Trophoblast cell (in vitro differentiated cells and primary cell): ENCODE results near the gene CHN2. TPM values are rescaled to one million over a fixed set of nuclear protein-coding genes. Genes with fewer than 3 reads are reported as not detected.
A peak's percentile ranks its signal among the peaks of the same experiment; 100 is the strongest.

Experiments
- DNase-seq, 2 donors: peaks; one replicate each; pipeline ENCODE4 v3.0.0-alpha.2; 2016
- H2AFZ ChIP-seq: 2 replicates; pipeline ENCODE4 v1.6.1; 2013; ENCODE audit warnings: low read length, moderate library complexity, mild to moderate bottlenecking; ENCODE audit not compliant: insufficient read depth, poor library complexity
- H2AK5ac ChIP-seq: 2 replicates; pipeline ENCODE4 v1.6.1; 2013; ENCODE audit warnings: mild to moderate bottlenecking, low read length
- H2BK120ac ChIP-seq: 2 replicates; pipeline ENCODE4 v1.6.1; 2013; ENCODE audit warnings: low read length, mild to moderate bottlenecking, moderate library complexity; ENCODE audit not compliant: insufficient read depth, poor library complexity
- H2BK12ac ChIP-seq: 2 replicates; pipeline ENCODE4 v1.6.1; 2013; ENCODE audit warnings: mild to moderate bottlenecking, low read length, moderate library complexity
- H2BK5ac ChIP-seq: 2 replicates; pipeline ENCODE4 v1.6.1; 2013; ENCODE audit warnings: low read length, low read depth, moderate library complexity, mild to moderate bottlenecking; ENCODE audit not compliant: poor library complexity
- H3K14ac ChIP-seq: 2 replicates; pipeline ENCODE4 v1.6.1; 2013; ENCODE audit warnings: mild to moderate bottlenecking, low read length
- H3K18ac ChIP-seq: 2 replicates; pipeline ENCODE4 v1.6.1; 2013; ENCODE audit warnings: mild to moderate bottlenecking, low read length
- H3K23ac ChIP-seq: 2 replicates; pipeline ENCODE4 v1.6.1; 2013; ENCODE audit warnings: low read length
- H3K27ac ChIP-seq: 2 replicates; pipeline ENCODE4 v1.5.1; 2013; ENCODE audit warnings: low read depth, mild to moderate bottlenecking, inconsistent platforms, low read length, moderate library complexity
- H3K27me3 ChIP-seq: 2 replicates; pipeline ENCODE4 v1.6.1; 2013; ENCODE audit warnings: inconsistent platforms, mild to moderate bottlenecking, low read length, moderate library complexity; ENCODE audit not compliant: insufficient read depth
- H3K36me3 ChIP-seq, 2 experiments: 1 replicate in 1 of 2; 2 replicates in 1 of 2; pipeline ENCODE4 v1.6.1; 2013; ENCODE audit warnings: low read length in 2 of 2, mild to moderate bottlenecking in 2 of 2, moderate library complexity in 1 of 2; ENCODE audit not compliant: insufficient read depth in 2 of 2, control insufficient read depth in 1 of 2
- H3K4ac ChIP-seq: 2 replicates; pipeline ENCODE4 v1.6.1; 2013; ENCODE audit warnings: low read depth, mild to moderate bottlenecking, low read length, moderate library complexity
- H3K4me1 ChIP-seq, 2 experiments: 1 replicate in 1 of 2; 2 replicates in 1 of 2; pipeline ENCODE4 v1.6.1; 2013; ENCODE audit warnings: low read length in 2 of 2, mild to moderate bottlenecking in 2 of 2, moderate library complexity in 1 of 2; ENCODE audit not compliant: insufficient read depth in 2 of 2, control insufficient read depth in 1 of 2
- H3K4me2 ChIP-seq: 2 replicates; pipeline ENCODE4 v1.6.1; 2013; ENCODE audit warnings: inconsistent platforms, mild to moderate bottlenecking, low read length, moderate library complexity
- H3K4me3 ChIP-seq: 2 replicates; pipeline ENCODE4 v1.5.1; 2013; ENCODE audit warnings: mild to moderate bottlenecking, low read depth, low read length, inconsistent platforms
- H3K79me1 ChIP-seq: one replicate; pipeline ENCODE4 v1.6.1; 2013; ENCODE audit warnings: low read length
- H3K79me2 ChIP-seq: 2 replicates; pipeline ENCODE4 v1.6.1; 2013; ENCODE audit warnings: low read length, mild to moderate bottlenecking; ENCODE audit not compliant: control insufficient read depth, insufficient read depth, poor library complexity
- H3K9ac ChIP-seq: 2 replicates; pipeline ENCODE4 v1.6.1; 2013; ENCODE audit warnings: mild to moderate bottlenecking, low read length
- H3K9me3 ChIP-seq: 2 replicates; pipeline ENCODE4 v1.6.1; 2013; ENCODE audit warnings: low read depth, mild to moderate bottlenecking, control low read depth, inconsistent platforms, low read length; ENCODE audit not compliant: insufficient read depth
- H4K12ac ChIP-seq: 2 replicates; pipeline ENCODE4 v1.6.1; 2013; ENCODE audit warnings: low read depth, mild to moderate bottlenecking, low read length, moderate library complexity
- H4K8ac ChIP-seq: 2 replicates; pipeline ENCODE4 v1.6.1; 2013; ENCODE audit warnings: low read depth, mild to moderate bottlenecking, low read length, moderate library complexity
- H4K91ac ChIP-seq: one replicate; pipeline ENCODE4 v1.6.1; 2013; ENCODE audit warnings: low read depth, mild to moderate bottlenecking, low read length, moderate library complexity
- WGBS: extraction: QIAGEN DNeasy Blood & Tissue Kit; methylation state at CpG from one replicate; pipeline ENCODE4 v1.1.7; 2013; ENCODE audit warnings: missing lambda C conversion rate; ENCODE audit not compliant: insufficient read length, insufficient coverage; ENCODE audit errors: extremely low coverage; 5-methylcytosine and 5-hydroxymethylcytosine counted together
- polyA plus RNA-seq: library from polyadenylated mRNA; stranded (reverse); fragments of 200-250 nt; gene quantifications from 2 replicates; pipeline ENCODE4 v1.2.3, GENCODE V29; 2013

CHN2 gene
- 39.1 and 39.9 TPM in 2 replicates for polyA plus RNA-seq

DNA sequence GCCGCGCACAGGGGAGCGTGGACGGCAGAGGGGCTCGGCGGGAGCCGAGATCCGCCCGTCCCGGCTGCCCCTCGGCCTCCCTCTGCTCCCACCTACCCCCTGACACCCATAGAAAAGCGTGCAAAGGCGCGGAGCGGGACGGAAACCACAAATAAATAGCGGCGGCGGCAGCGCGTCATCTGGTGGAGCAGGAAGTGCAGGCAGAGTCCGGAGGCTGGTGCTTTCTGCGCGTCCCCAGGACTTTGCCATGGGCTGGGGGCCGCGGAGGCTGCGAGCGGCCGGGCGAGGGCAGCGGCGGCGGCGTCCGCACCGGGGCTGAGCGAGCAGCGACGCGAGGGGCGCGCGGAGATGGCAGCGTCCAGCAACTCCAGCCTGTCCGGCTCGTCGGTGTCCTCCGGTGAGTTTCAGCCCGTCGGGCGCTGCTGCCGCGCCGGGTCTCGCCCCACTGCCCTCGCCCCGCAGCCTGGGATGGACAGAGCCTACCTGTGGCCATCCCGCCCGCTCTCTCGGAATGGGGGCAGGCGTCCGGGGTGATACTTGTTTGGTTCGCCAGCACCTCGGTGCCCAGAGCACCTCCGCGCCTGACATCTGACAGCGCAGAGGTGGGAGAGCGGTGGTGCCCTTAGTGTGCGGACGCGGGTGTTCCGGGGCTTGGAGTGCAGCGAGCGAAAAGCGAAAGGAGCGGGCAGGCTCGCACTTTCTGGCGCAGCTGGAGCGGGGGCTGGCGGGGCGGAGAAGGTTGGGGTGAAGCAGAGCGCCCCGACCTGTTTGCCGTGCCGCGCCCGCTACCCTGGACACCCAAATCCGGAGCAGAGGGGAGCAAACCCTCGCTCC lies at the start of gene CHN2:
CHN2 (plus strand) TSS at position 182 of the 834 bp plus-strand sequence.
- no peaks in the 10 kb centered on the region for H3K27me3 ChIP-seq

GRCh38 chr7:29145553-29146056 lies 49.0 kb upstream of the CHN2 start:
- Histone ChIP-seq H3K4me2 (peak overlapping the region; percentile 80), H3K27me3 (no peaks in the 10 kb centered on the region), H3K36me3 (no peaks in the 10 kb centered on the region), H3K14ac (peak overlapping the region; percentile 65), H4K8ac (peak overlapping the region; percentile 89), H2BK120ac (no peak overlapping the region), H2AK5ac (no peak overlapping the region), H2AFZ (peak overlapping the region; percentile 79), H2BK12ac (no peak overlapping the region), H2BK5ac (no peak overlapping the region), H3K23ac (no peak overlapping the region), H3K79me2 (peaks cover 3% of the 10 kb centered on the region), H3K9ac (no peak overlapping the region), H3K4ac (no peak overlapping the region), H3K18ac (no peak overlapping the region), H3K9me3 (no peaks in the 10 kb centered on the region), H3K4me3 (peak overlapping the region; percentile 85), H3K27ac (no peak overlapping the region), H3K4me1 (peaks cover 11 to 12% of the 10 kb centered on the region in 2 experiments), H3K79me1 (peaks cover 6% of the 10 kb centered on the region), H4K91ac (peak overlapping the region; percentile 65), H4K12ac (no peak overlapping the region)
- WGBS = no CpG with 5 or more reads among the region's 8 CpGs
- DNase-seq = peak in 1 of 2 donors; percentile 30

More for the DNA sequence above, at the start of gene CHN2:
- Histone ChIP-seq H4K12ac (peak within 1 kb of the TSS; percentile 92), H3K4ac (peak within 1 kb of the TSS; percentile 99), H3K9me3 (no peaks in the 10 kb centered on the region), H3K4me1 (peaks cover 6 to 23% of the 10 kb centered on the region in 2 experiments), H2BK5ac (peak within 1 kb of the TSS; percentile 98), H3K36me3 (no peaks in the 10 kb centered on the region), H3K18ac (peak within 1 kb of the TSS; percentile 98), H4K91ac (peak within 1 kb of the TSS; percentile 93), H3K14ac (peak within 1 kb of the TSS; percentile 96), H3K79me1 (peaks cover 30% of the 10 kb centered on the region), H3K4me3 (peak within 1 kb of the TSS; percentile 98), H4K8ac (peak within 1 kb of the TSS; percentile 97), H3K23ac (peak within 1 kb of the TSS; percentile 14), H3K27ac (peak within 1 kb of the TSS; percentile 76), H3K4me2 (peak within 1 kb of the TSS; percentile 82), H2BK12ac (peak within 1 kb of the TSS; percentile 78), H2AFZ (peak within 1 kb of the TSS; percentile 80), H2AK5ac (peak within 1 kb of the TSS; percentile 92), H2BK120ac (peak within 1 kb of the TSS; percentile 91), H3K9ac (peak within 1 kb of the TSS; percentile 95), H3K79me2 (peaks cover 24% of the 10 kb centered on the region)
- DNase-seq = peak; percentile 69 to 75
- no CpG with 5 or more reads among the region's 89 CpGs for WGBS

- WGBS = no CpG with 5 or more reads among the region's 42 CpGs
- Histone ChIP-seq H3K79me1 (peaks cover 6% of the 10 kb centered on the region), H2BK12ac (peak within 1 kb of the TSS; percentile 34), H4K12ac (peak within 1 kb of the TSS; percentile 72), H2AK5ac (peak within 1 kb of the TSS; percentile 37), H3K27ac (no peak within 1 kb of the TSS), H3K23ac (no peak within 1 kb of the TSS), H2BK5ac (peak within 1 kb of the TSS; percentile 43), H3K79me2 (peaks cover 3% of the 10 kb centered on the region), H4K8ac (peak within 1 kb of the TSS; percentile 89), H3K4me2 (peak within 1 kb of the TSS; percentile 80), H3K18ac (peak within 1 kb of the TSS; percentile 65), H3K9me3 (no peaks in the 10 kb centered on the region), H3K4ac (peak within 1 kb of the TSS; percentile 35), H3K9ac (peak within 1 kb of the TSS; percentile 30), H3K36me3 (no peaks in the 10 kb centered on the region), H3K27me3 (no peaks in the 10 kb centered on the region), H3K4me3 (peak within 1 kb of the TSS; percentile 85), H2BK120ac (peak within 1 kb of the TSS; percentile 70), H3K14ac (peak within 1 kb of the TSS; percentile 65), H3K4me1 (peaks cover 7% of the 10 kb centered on the region in 2 experiments), H4K91ac (peak within 1 kb of the TSS; percentile 65), H2AFZ (peak within 1 kb of the TSS; percentile 79)
- DNase-seq = peak; percentile 64 to 76
Observed at GRCh38 chr7:29146057-29146706, 48.4 kb upstream of the CHN2 start, which contains the start of gene CPVL. TSS of gene CPVL (minus strand) at chr7:29146537. CDS start at chr7:29121061, 25,476 bp downstream.

DNA sequence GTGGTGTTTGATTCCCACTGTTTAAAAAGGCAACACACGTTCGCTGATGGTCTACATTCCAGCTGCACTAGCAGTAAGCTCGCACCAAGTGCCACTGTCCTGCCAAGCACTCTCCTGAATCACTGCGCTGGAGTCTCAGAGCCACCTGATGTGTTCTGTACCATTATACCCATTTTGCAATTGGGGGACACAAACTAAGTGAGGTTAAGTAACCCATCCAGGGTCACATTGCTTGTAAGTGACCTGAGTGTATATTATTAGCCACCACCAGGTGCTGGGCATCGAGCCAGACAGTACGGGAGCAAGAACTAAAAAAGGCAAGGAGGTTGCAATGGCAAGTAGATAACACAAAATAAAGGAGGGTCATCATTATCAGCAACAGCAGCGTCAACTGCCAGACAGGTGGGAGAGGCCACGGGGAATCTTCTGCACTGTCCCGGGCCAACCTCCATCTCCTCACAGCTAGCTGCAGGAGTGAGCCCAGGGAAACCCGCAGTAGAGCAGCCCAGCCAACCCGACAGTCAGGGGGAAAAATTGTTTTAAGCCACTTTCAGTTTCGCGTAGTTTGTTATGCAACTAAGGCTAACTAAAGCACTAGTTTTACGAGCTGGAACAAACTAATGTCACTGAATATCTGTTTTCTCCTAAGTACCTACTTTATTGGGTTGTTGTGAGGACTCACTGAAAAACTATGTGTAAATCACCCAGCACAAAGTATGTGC lies 47.5 kb upstream of the CHN2 start:
- H4K91ac ChIP-seq = no peak overlapping the region
- no peaks in the 10 kb centered on the region for H3K9me3 ChIP-seq
- H2AK5ac ChIP-seq = no peak overlapping the region
- peak overlapping the region; percentile 11 for H2BK5ac ChIP-seq
- no peaks in the 10 kb centered on the region for H3K27me3 ChIP-seq
- no CpG with 5 or more reads among the region's 14 CpGs for WGBS
- peaks cover 7% of the 10 kb centered on the region in 2 experiments for H3K4me1 ChIP-seq
- no peak overlapping the region for H3K23ac ChIP-seq
- H2BK120ac ChIP-seq = no peak overlapping the region
- peak overlapping the region; percentile 80 for H3K4me2 ChIP-seq
- peak overlapping the region; percentile 6 for H2BK12ac ChIP-seq
- DNase-seq = peak; percentile 68 to 86
- H3K4me3 ChIP-seq = no peak overlapping the region
- H3K79me2 ChIP-seq = peaks cover 3% of the 10 kb centered on the region
- H4K8ac ChIP-seq = no peak overlapping the region
- no peak overlapping the region for H4K12ac ChIP-seq
- H3K27ac ChIP-seq = no peak overlapping the region
- H3K79me1 ChIP-seq = peaks cover 6% of the 10 kb centered on the region
- H2AFZ ChIP-seq = no peak overlapping the region
- H3K18ac ChIP-seq = no peak overlapping the region
- no peak overlapping the region for H3K4ac ChIP-seq
- H3K14ac ChIP-seq = no peak overlapping the region
- no peaks in the 10 kb centered on the region for H3K36me3 ChIP-seq
- no peak overlapping the region for H3K9ac ChIP-seq
